ENCODE data around the gene NCOA6. TPM values are rescaled to one million over a fixed set of nuclear protein-coding genes. Genes with fewer than 3 reads are reported as not detected.

The NCOA6 gene
- total RNA-seq, 1 experiment from 2014 or later, result 9.8 TPM

GRCh38 chr20:34850969-34851368, 25.5 kb upstream of the NCOA6 start:
- intact Hi-C loops (cut with micrococcal nuclease), result no loop called here
- POLR2A ChIA-PET (ENCODE audit: unreplicated experiment), result no interaction called here
- no TSS peak for BruUV-seq (replicated peaks)
- Histone ChIP-seq H3K4me2 (ENCODE audit: low read length) (no peak overlapping the region), H3K9ac (ENCODE audit: low read length) (no peak overlapping the region), H3K9me2 (replicated peaks; ENCODE audit: low read length) (no peaks in the 10 kb centered on the region), H3F3A (ENCODE audit: low read length, unreplicated experiment) (no peaks in the 10 kb centered on the region), H3K36me3 (ENCODE audit: low read depth, low read length) (no peaks in the 10 kb centered on the region), H3K4me1 (ENCODE audit: insufficient read depth, low read length) (no peaks in the 10 kb centered on the region), H3K4me3 (ENCODE audit: low read length) (no peak overlapping the region), H3K27me3 (ENCODE audit: low read length) (no peaks in the 10 kb centered on the region), H3K27ac (ENCODE audit: low read length) (no peak overlapping the region), H2AFZ (ENCODE audit: low read length) (no peak overlapping the region), H3K9me3 (ENCODE audit: low read length) (no peaks in the 10 kb centered on the region), H4K20me1 (ENCODE audit: low read length) (no peaks in the 10 kb centered on the region), H3K79me2 (ENCODE audit: low read length) (no peaks in the 10 kb centered on the region)
- DNase-seq (no peak), ATAC-seq (no peak)
- TF ChIP-seq EZH2phosphoT487 (IDR thresholded peaks at IDR 0.05; ENCODE audit: borderline replicate concordance, low read length) (no peak), CTCF (conservative IDR thresholded peaks at IDR 0.05; ENCODE audit: low read depth, low read length) (no peak), EZH2 (IDR thresholded peaks at IDR 0.05; ENCODE audit: low read length, unreplicated experiment) (no peak)
- CTCF ChIA-PET, result no interaction called here

DNA sequence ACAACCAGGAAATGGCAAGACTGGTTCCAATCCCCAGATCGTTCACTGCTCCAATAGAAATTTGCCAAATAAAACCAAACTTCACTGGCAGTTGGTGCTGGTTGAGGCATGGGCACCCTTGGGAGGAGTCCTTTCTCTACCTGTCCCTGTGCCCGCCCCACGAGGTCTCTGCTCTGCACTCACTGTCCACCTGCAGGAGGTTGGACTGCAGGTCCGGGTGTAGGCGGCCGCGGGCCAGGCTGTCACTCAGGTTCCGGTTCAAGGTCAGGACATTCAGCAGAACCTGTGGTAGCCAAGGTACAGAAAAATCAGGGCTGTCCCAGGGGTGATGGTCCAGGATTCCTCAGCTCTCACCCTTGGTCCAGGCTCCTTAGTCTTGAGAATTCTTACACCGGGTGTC, 24.3 kb upstream of the NCOA6 start:
- intact Hi-C loops (cut with micrococcal nuclease), result no loop called here

GRCh38 chr20:34848597-34848996, 23.1 kb upstream of the NCOA6 start:
- Histone ChIP-seq H3K4me3 (ENCODE audit: low read length) (no peak overlapping the region), H4K20me1 (ENCODE audit: low read length) (no peaks in the 10 kb centered on the region), H3K27ac (ENCODE audit: low read length) (no peak overlapping the region), H2AFZ (ENCODE audit: low read length) (no peak overlapping the region), H3K4me1 (ENCODE audit: insufficient read depth, low read length) (no peaks in the 10 kb centered on the region), H3K79me2 (ENCODE audit: low read length) (no peaks in the 10 kb centered on the region), H3K36me3 (ENCODE audit: low read depth, low read length) (no peaks in the 10 kb centered on the region), H3K4me2 (ENCODE audit: low read length) (no peak overlapping the region), H3K9ac (ENCODE audit: low read length) (no peak overlapping the region), H3K9me2 (replicated peaks; ENCODE audit: low read length) (no peaks in the 10 kb centered on the region), H3F3A (ENCODE audit: low read length, unreplicated experiment) (no peaks in the 10 kb centered on the region), H3K27me3 (ENCODE audit: low read length) (no peaks in the 10 kb centered on the region), H3K9me3 (ENCODE audit: low read length) (no peaks in the 10 kb centered on the region)
- TF ChIP-seq EZH2phosphoT487 (IDR thresholded peaks at IDR 0.05; ENCODE audit: borderline replicate concordance, low read length), result no peak
- no peak for TF ChIP-seq EZH2 (IDR thresholded peaks at IDR 0.05; ENCODE audit: low read length, unreplicated experiment)
- DNase-seq (no peak), ATAC-seq (no peak)
- CTCF ChIA-PET, result no interaction called here
- intact Hi-C loops (cut with micrococcal nuclease), result no loop called here
- POLR2A ChIA-PET (ENCODE audit: unreplicated experiment), result no interaction called here
- no TSS peak for BruUV-seq (replicated peaks)

More for the DNA sequence above, 24.3 kb upstream of the NCOA6 start:
- Histone ChIP-seq H3F3A (ENCODE audit: low read length, unreplicated experiment) (no peaks in the 10 kb centered on the region), H3K9me3 (ENCODE audit: low read length) (no peaks in the 10 kb centered on the region), H3K4me1 (ENCODE audit: insufficient read depth, low read length) (no peaks in the 10 kb centered on the region), H3K9ac (ENCODE audit: low read length) (no peak overlapping the region), H3K27me3 (ENCODE audit: low read length) (no peaks in the 10 kb centered on the region), H3K4me3 (ENCODE audit: low read length) (no peak overlapping the region), H2AFZ (ENCODE audit: low read length) (no peak overlapping the region), H3K9me2 (replicated peaks; ENCODE audit: low read length) (no peaks in the 10 kb centered on the region), H3K4me2 (ENCODE audit: low read length) (no peak overlapping the region), H3K27ac (ENCODE audit: low read length) (no peak overlapping the region), H3K79me2 (ENCODE audit: low read length) (no peaks in the 10 kb centered on the region), H3K36me3 (ENCODE audit: low read depth, low read length) (no peaks in the 10 kb centered on the region), H4K20me1 (ENCODE audit: low read length) (no peaks in the 10 kb centered on the region)
- ATAC-seq, result no peak
- ChIA-PET POLR2A (ENCODE audit: unreplicated experiment) (no interaction called here), CTCF (no interaction called here)
- DNase-seq, result no peak
- BruUV-seq (replicated peaks), result no TSS peak
- TF ChIP-seq CTCF (conservative IDR thresholded peaks at IDR 0.05; ENCODE audit: low read depth, low read length) (no peak), EZH2 (IDR thresholded peaks at IDR 0.05; ENCODE audit: low read length, unreplicated experiment) (no peak), EZH2phosphoT487 (IDR thresholded peaks at IDR 0.05; ENCODE audit: borderline replicate concordance, low read length) (no peak)

All from PC-3 (cell line).